ENCODE results near the gene LRRC3C.

DNA sequence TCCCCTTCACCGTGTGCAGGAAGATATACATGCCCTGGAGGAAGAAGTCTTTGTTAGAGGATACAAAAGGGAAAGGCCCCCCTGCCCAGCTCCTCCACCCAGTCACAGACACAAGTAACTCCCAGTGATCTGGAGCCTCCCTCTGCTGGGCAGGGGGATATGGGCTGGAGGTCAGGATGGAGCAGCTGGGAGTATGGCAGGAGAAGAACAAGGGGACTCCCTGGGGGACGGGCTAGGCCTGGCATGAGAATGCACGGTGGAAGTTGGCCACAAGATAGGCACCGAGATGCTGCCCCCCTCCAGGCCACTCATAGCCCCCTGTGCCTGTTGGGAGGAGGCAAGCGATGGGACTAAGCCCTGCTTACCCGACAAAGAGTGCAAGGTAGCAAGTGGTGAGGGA, 4.3 kb upstream of the LRRC3C start:
- TF ChIP-seq, protein P1, sequence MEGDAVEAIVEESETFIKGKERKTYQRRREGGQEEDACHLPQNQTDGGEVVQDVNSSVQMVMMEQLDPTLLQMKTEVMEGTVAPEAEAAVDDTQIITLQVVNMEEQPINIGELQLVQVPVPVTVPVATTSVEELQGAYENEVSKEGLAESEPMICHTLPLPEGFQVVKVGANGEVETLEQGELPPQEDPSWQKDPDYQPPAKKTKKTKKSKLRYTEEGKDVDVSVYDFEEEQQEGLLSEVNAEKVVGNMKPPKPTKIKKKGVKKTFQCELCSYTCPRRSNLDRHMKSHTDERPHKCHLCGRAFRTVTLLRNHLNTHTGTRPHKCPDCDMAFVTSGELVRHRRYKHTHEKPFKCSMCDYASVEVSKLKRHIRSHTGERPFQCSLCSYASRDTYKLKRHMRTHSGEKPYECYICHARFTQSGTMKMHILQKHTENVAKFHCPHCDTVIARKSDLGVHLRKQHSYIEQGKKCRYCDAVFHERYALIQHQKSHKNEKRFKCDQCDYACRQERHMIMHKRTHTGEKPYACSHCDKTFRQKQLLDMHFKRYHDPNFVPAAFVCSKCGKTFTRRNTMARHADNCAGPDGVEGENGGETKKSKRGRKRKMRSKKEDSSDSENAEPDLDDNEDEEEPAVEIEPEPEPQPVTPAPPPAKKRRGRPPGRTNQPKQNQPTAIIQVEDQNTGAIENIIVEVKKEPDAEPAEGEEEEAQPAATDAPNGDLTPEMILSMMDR (IDR thresholded peaks at IDR 0.05 in 8 of 11, conservative IDR thresholded peaks at IDR 0.05 in 3 of 11) = no peak
- TF ChIP-seq POLR2A (IDR thresholded peaks at IDR 0.05) = no peak
